Measurements from ENCODE around the gene CSTPP1. TPM values are rescaled to one million over a fixed set of nuclear protein-coding genes. Genes with fewer than 3 reads are reported as not detected.
"Not testable (repeated sequence)": the region's sequence is repeated elsewhere in the genome, so short reads cannot be mapped to it uniquely, and the experiment has no call there.

CSTPP1 gene
- total and polyA plus RNA-seq, 2 donors (not counting 3 experiments of a cell fraction or from before 2014, with no cell fraction given), result 25.9 to 38.2 TPM

DNA sequence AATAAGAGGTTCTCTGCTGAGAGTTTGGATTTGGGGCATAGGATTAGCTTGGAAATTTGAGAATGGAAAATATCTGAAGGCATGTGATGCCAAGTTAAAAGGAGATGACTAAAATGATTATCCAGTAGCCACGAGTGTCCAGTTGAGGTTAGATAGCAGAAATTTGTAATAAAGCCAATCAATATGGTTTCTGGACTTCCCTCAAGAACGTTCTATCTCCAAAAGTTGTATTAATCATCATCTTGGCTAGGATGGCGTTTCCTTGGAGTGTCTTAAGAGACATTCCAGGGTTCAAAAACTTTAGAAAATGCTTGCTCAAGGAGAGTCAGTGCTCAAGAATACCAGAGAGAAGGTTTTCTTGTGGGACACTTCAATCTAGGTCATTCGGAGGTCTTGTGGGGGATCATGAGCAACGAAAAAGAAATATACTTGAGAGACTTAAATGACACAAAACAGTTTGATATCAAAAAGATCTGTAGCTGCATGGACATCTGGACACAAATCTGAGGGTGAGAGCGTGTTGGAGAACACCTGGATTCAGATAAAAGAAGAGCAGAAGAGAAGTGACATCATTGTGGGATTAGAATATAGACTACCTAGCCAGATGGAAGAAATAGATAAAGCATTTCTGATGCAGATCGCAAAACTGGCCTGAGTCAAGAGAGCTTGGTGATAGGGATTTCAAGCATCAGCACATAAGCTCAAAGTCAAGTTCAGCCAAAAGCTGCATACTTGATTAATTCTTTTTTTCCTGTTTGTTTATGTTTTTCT lies 142.4 kb downstream of the CSTPP1 start:
- Histone ChIP-seq H3K27me3 (ENCODE audit: control insufficient read depth in 2 of 2, insufficient read depth in 2 of 2, low read length in 2 of 2) (no peaks in the 10 kb centered on the region), H3K79me2 (ENCODE audit: control insufficient read depth, insufficient read depth, low read length) (no peaks in the 10 kb centered on the region), H2AFZ (ENCODE audit: low read depth, low read length) (no peak overlapping the region), H3K4me2 (ENCODE audit: insufficient read depth, low read length) (no peak overlapping the region), H3K9me3 (replicated peaks; ENCODE audit: control insufficient read depth, insufficient read depth, low read length) (no peaks in the 10 kb centered on the region), H3K4me1 (ENCODE audit: control insufficient read depth, extremely low read depth, insufficient read depth, low read length) (no peaks in the 10 kb centered on the region), H4K20me1 (replicated peaks; ENCODE audit: control insufficient read depth, extremely low read depth, insufficient read depth, low read length) (no peaks in the 10 kb centered on the region), H3K36me3 (ENCODE audit: control insufficient read depth in 2 of 2, extremely low read depth in 1 of 2, insufficient read depth in 2 of 2, low read length in 2 of 2) (no peaks in the 10 kb centered on the region), H3K9me1 (replicated peaks; ENCODE audit: control insufficient read depth, extremely low read depth, insufficient read depth, low read length) (no peaks in the 10 kb centered on the region), H3K27ac (ENCODE audit: insufficient read depth, low read depth, low read length) (no peak overlapping the region), H3K9ac (replicated peaks; ENCODE audit: extremely low read depth, insufficient read depth, low read length) (no peak overlapping the region), H3K4me3 (replicated peaks in 1 of 3; ENCODE audit: insufficient read depth in 1 of 3, low read depth in 1 of 3, low read length in 3 of 3) (no peak overlapping the region)
- CTCF ChIA-PET, result interaction anchor here (1.4 kb wide), 1 partner anchor 16 kb away, joined by 3 read pairs; no protein-coding TSS in a partner anchor
- TF ChIP-seq POLR2AphosphoS5 (IDR thresholded peaks at IDR 0.05; ENCODE audit: insufficient read depth, low read depth, low read length) (no peak), JUN (IDR thresholded peaks at IDR 0.05; ENCODE audit: borderline replicate concordance, insufficient read depth, insufficient read length, low read depth) (no peak)
- TF ChIP-seq, protein P1, sequence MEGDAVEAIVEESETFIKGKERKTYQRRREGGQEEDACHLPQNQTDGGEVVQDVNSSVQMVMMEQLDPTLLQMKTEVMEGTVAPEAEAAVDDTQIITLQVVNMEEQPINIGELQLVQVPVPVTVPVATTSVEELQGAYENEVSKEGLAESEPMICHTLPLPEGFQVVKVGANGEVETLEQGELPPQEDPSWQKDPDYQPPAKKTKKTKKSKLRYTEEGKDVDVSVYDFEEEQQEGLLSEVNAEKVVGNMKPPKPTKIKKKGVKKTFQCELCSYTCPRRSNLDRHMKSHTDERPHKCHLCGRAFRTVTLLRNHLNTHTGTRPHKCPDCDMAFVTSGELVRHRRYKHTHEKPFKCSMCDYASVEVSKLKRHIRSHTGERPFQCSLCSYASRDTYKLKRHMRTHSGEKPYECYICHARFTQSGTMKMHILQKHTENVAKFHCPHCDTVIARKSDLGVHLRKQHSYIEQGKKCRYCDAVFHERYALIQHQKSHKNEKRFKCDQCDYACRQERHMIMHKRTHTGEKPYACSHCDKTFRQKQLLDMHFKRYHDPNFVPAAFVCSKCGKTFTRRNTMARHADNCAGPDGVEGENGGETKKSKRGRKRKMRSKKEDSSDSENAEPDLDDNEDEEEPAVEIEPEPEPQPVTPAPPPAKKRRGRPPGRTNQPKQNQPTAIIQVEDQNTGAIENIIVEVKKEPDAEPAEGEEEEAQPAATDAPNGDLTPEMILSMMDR (IDR thresholded peaks at IDR 0.05; ENCODE audit: extremely low read depth in 1 of 2, insufficient read depth in 1 of 2, low read depth in 1 of 2, low read length in 2 of 2), result no peak
- FAIRE-seq (no peak), DNase-seq (ENCODE audit: low read depth, low spot score) (no peak)
- BruUV-seq (replicated peaks), result no TSS peak
- POLR2A ChIA-PET, result no interaction called here
- dilution Hi-C loops (cut with MboI; ENCODE audit: extremely low pct_ligation_motif_present, low sequenced_read_pairs) (no loop called here), intact Hi-C loops (cut with micrococcal nuclease) (no loop called here)

DNA sequence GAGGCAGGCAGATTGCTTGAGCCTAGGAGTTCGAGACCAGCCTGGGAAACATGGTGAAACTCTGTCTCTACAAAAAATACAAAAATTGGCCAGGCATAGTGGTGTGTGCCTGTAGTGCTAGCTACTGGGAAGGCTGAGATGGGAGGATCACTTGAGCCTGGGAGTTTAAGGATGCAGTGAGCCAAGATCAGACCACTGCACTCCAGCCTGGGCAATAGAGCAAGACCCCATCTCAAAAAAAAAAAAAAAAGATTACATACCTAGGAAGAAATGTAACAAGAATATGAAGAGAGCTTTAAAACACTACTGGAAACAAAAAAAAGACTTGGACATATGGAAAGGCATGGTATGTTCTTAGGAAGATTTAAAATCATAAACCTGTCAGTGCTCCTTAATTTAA lies 144.2 kb downstream of the CSTPP1 start:
- dilution Hi-C loops (cut with MboI; ENCODE audit: extremely low pct_ligation_motif_present, low sequenced_read_pairs); FAIRE-seq; intact Hi-C loops (cut with micrococcal nuclease); H3K9me1 ChIP-seq (replicated peaks; ENCODE audit: control insufficient read depth, extremely low read depth, insufficient read depth, low read length); H3K4me2 ChIP-seq (ENCODE audit: insufficient read depth, low read length); H3K9ac ChIP-seq (replicated peaks; ENCODE audit: extremely low read depth, insufficient read depth, low read length); H3K36me3 ChIP-seq (ENCODE audit: control insufficient read depth in 2 of 2, extremely low read depth in 1 of 2, insufficient read depth in 2 of 2, low read length in 2 of 2); H3K79me2 ChIP-seq (ENCODE audit: control insufficient read depth, insufficient read depth, low read length); H2AFZ ChIP-seq (ENCODE audit: low read depth, low read length); H3K4me1 ChIP-seq (ENCODE audit: control insufficient read depth, extremely low read depth, insufficient read depth, low read length); H3K9me3 ChIP-seq (replicated peaks; ENCODE audit: control insufficient read depth, insufficient read depth, low read length); H3K27me3 ChIP-seq (ENCODE audit: control insufficient read depth in 2 of 2, insufficient read depth in 2 of 2, low read length in 2 of 2); H3K27ac ChIP-seq (ENCODE audit: insufficient read depth, low read depth, low read length); DNase-seq (ENCODE audit: low read depth, low spot score); H4K20me1 ChIP-seq (replicated peaks; ENCODE audit: control insufficient read depth, extremely low read depth, insufficient read depth, low read length); BruUV-seq (replicated peaks); POLR2A ChIA-PET; H3K4me3 ChIP-seq (replicated peaks in 1 of 3; ENCODE audit: insufficient read depth in 1 of 3, low read depth in 1 of 3, low read length in 3 of 3): not testable (repeated sequence)
- CTCF ChIA-PET, result interaction anchor here (0.9 to 1.5 kb wide), 6 partner anchors 8 to 75 kb away, joined by 3 to 7 read pairs (median 4); no protein-coding TSS in a partner anchor

Data from endothelial cell of umbilical vein (primary cell).